SK-N-MC (cell line): ENCODE measurements around the gene NRARP.

ENCODE experiments used
- DNase-seq: peaks from one replicate; pipeline ENCODE4 v3.0.0-alpha.2; 2011; ENCODE audit warnings: low read depth, low spot score
- H3K27ac ChIP-seq: fragments of 200-600 bp; sonication (generic); 2 replicates; pipeline ENCODE4 v1.5.1; 2016; ENCODE audit warnings: mixed run types
- H3K36me3 ChIP-seq: fragments of 200-600 bp; sonication (generic); 2 replicates; pipeline ENCODE4 v1.6.1; 2017; ENCODE audit warnings: antibody characterized with exemption, low read length, mixed read lengths; ENCODE audit not compliant: insufficient read depth
- H3K4me3 ChIP-seq: fragments of 200-600 bp; sonication (generic); 2 replicates; pipeline ENCODE4 v1.5.1; 2016
- H3K9ac ChIP-seq: fragments of 200-600 bp; sonication (generic); 2 replicates; pipeline ENCODE4 v1.8.0; 2017; ENCODE audit warnings: mixed run types, mixed read lengths; ENCODE audit not compliant: insufficient read length
- H3K9me3 ChIP-seq: fragments of 200-600 bp; sonication (generic); 2 replicates; pipeline ENCODE4 v1.6.1; 2017; ENCODE audit warnings: low read depth, mild to moderate bottlenecking, antibody characterized with exemption, low read length, moderate library complexity, mixed read lengths
- EZH2 ChIP-seq: fragments of 200-600 bp; sonication (generic); IDR thresholded peaks from one replicate; pipeline ENCODE4 v1.6.1; 2017; ENCODE audit warnings: antibody characterized with exemption
- FOXP2 ChIP-seq: optimal IDR thresholded peaks from 2 replicates; pipeline ENCODE3; 2011; ENCODE audit warnings: mild to moderate bottlenecking, moderate library complexity; ENCODE audit not compliant: insufficient read depth; ENCODE audit errors: extremely low read length, control extremely low read depth
- POLR2AphosphoS5 ChIP-seq: IDR thresholded peaks from 2 replicates; pipeline ENCODE4 v1.6.1; 2012; ENCODE audit warnings: mild to moderate bottlenecking, low read depth, low read length, borderline replicate concordance

NRARP gene

DNA sequence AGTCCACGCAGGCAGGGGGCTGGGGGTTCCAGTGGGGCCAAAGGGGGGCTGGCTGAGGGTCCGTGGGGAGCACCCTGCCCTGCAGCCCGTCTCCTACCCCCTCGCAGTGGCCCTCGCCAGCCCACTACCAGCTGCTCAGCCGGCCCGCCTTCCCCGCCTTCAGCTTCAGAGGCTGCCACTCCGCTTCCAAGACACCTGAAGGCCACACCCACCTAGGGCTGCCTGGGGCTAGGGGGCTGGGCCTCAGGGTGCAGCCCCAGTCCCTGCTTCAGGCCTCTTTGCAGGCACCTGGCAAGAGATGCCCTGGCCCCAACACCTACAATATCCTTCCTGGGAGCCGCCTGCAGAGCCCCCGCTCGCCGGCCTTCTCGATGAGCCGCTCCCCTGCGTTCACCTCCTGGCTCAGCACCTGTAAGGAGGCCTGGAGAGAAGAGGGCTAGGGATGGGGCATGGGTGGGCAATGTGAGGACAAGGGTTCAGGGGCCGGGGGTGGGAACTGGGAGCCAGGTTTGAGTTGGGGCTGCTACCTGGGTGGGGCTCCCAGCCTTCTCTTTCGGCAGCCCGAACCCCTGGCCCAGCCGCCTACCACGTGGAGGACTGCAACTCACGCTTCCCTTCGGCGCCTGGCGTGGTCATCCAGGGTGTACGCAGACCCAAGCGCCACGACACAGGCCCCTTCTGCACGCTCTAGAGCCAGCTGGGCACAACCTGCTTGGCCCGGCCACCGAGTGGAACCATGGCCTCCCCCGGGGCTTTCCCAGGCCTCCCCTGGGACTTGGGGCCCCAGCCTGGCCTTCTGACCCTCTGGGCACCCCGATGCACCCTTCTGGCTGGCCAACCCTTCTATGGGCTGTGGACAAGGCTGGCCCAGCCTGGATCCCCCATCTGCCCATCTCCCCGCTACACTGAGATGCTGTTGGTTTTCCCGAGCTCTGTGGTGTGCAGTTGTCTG is 49.2 kb downstream of the NRARP start:
- Histone ChIP-seq H3K36me3 (peaks cover 11% of the 10 kb centered on the region; the same call in 1 of the 2 replicates), H3K27ac (no peak overlapping the region), H3K9me3 (no peaks in the 10 kb centered on the region), H3K9ac (no peak overlapping the region), H3K4me3 (no peak overlapping the region)
- no peak for DNase-seq
- TF ChIP-seq POLR2AphosphoS5 (no peak), FOXP2 (no peak), EZH2 (no peak)

GRCh38 chr9:137251490-137252268 is 50.4 kb downstream of the NRARP start:
- Histone ChIP-seq H3K4me3 (no peak overlapping the region), H3K36me3 (peaks cover 6% of the 10 kb centered on the region; the same call in 1 of the 2 replicates), H3K9me3 (no peaks in the 10 kb centered on the region), H3K27ac (no peak overlapping the region), H3K9ac (no peak overlapping the region)
- DNase-seq = no peak
- TF ChIP-seq POLR2AphosphoS5 (no peak), FOXP2 (no peak), EZH2 (no peak)

DNA sequence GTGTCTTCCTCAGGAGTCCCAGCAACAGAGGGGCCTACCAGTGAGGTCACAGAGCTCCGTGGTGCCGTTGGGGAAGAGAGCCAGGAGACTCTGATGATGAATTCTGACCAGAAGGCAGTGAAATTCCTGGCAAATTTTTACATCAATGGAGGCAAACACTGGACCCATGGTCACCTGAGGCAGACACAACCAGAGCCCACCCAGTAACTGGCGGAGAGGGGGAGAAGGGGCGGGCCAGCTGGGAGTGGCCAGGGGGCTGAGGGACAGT is 50.9 kb downstream of the NRARP start, which contains the start of gene STPG3:
Gene STPG3 (plus strand): TSS at position 93 of the 268 bp plus-strand sequence. CDS start 1 bp downstream, at position 94.
- no peak within 1 kb of the TSS for H3K9ac ChIP-seq
- no peak for DNase-seq
- no peak within 1 kb of the TSS for H3K4me3 ChIP-seq
- no peaks in the 10 kb centered on the region for H3K9me3 ChIP-seq
- H3K36me3 ChIP-seq = peaks cover under 1% of the 10 kb centered on the region; the same call in 1 of the 2 replicates
- TF ChIP-seq POLR2AphosphoS5 (no peak), FOXP2 (no peak), EZH2 (no peak)
- H3K27ac ChIP-seq = no peak within 1 kb of the TSS

DNA sequence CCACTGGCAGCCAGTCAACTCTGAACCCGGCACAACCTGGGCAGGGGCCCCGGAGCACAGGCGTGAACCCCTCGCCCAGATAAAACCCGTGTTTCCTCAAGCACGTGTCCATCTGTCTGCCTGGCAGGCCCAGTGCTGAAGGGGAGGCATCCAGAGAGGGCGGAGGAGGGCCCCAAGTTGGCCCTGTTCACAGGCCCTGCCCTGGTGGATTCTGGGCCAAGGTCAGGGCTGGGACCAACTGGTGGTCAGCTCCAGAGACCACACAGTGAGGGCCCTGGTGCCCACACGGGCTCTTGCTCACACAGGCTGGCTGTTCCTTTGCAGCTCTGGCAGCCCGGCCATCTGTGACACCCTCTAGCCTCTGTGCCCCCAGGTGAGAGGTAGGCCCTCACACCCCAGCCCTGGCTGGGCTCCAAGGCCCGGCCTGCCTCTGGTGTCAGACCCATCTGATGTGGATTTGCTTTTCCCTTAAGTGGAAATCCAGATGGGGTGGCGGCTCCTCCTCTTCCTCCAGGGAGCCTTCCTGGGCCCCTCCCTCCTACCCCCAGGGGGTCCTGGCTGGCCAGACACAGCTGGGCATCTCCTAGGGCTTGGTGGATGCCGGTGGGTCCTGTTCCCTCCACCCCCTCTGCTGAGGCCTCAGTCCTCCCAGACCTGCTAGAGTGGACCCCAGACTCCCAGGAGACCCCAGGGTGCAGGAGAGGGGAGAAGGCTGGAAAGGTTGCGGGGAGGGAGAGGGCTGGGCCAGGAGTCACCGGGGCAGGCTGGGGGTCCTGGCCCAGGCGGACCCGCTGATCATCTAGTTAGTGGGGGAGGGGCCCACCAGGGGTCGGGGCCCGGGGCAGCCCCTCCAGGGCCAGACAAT is 51.5 kb downstream of the NRARP start:
- TF ChIP-seq FOXP2 = no peak
- no peak for TF ChIP-seq EZH2
- no peak for TF ChIP-seq POLR2AphosphoS5
- Histone ChIP-seq H3K36me3 (no peaks in the 10 kb centered on the region), H3K9me3 (no peaks in the 10 kb centered on the region), H3K27ac (no peak overlapping the region), H3K9ac (no peak overlapping the region), H3K4me3 (no peak overlapping the region)
- DNase-seq = no peak
